HEK293 (cell line): ENCODE results near the gene RIMS1.

Experiments
- CTCF ChIA-PET: fragments of 350-600 bp; formaldehyde crosslinking; extraction: SDS; loops from one replicate; lab custom pipeline; 2021; ENCODE audit warnings: antibody characterized with exemption; lab: Yijun Ruan, JAX
- POLR2A ChIA-PET: fragments of 300-600 bp; formaldehyde crosslinking; extraction: SDS; loops from one replicate; lab custom pipeline; 2020; ENCODE audit warnings: antibody characterized with exemption, inconsistent platforms; lab: Yijun Ruan, JAX
- H3K27ac ChIP-seq: fragments of 200-500 bp; sonication (Bioruptor generic); 2 replicates; pipeline ENCODE4 v1.5.1; 2014; ENCODE audit warnings: low read depth, low read length, control low read depth, inconsistent platforms; ENCODE audit errors: extremely low read depth
- H3K36me3 ChIP-seq, 2 experiments: fragments of 200-500 bp in 1 of 2; sonication (Bioruptor generic) in 1 of 2; 1 replicate in 1 of 2; 2 replicates in 1 of 2; pipeline ENCODE4 v1.5.1; 2014 to 2017; ENCODE audit warnings: inconsistent platforms in 2 of 2, low read length in 2 of 2; ENCODE audit not compliant: control insufficient read depth in 2 of 2, insufficient read depth in 1 of 2
- H3K4me1 ChIP-seq: fragments of 200-500 bp; sonication (Bioruptor generic); 2 replicates; pipeline ENCODE4 v1.5.1; 2014; ENCODE audit warnings: mild to moderate bottlenecking, low read length, inconsistent platforms; ENCODE audit not compliant: control insufficient read depth, insufficient read depth
- H3K4me3 ChIP-seq: 2 replicates; pipeline ENCODE4 v1.5.1; 2011; ENCODE audit warnings: low read depth, mild to moderate bottlenecking, control low read depth, low read length, moderate library complexity
- H3K9me3 ChIP-seq: fragments of 200-500 bp; sonication (Bioruptor generic); 2 replicates; pipeline ENCODE4 v1.5.1; 2014; ENCODE audit warnings: low read depth, low read length, inconsistent platforms; ENCODE audit not compliant: control insufficient read depth, insufficient read depth
- EGR2 ChIP-seq: fragments of 450-650 bp; formaldehyde crosslinking; IDR thresholded peaks from 2 replicates; pipeline ENCODE4 v1.5.1; 2016; ENCODE audit warnings: low read depth, missing biosample characterization, missing genetic modification characterization
- HOXD13 ChIP-seq: sonication (generic); formaldehyde crosslinking; IDR thresholded peaks from 2 replicates; pipeline ENCODE4 v1.8.0; 2022; ENCODE audit warnings: missing genetic modification reagents, borderline replicate concordance
- KLF1 ChIP-seq: fragments of 450-650 bp; formaldehyde crosslinking; IDR thresholded peaks from 2 replicates; pipeline ENCODE4 v1.5.1; 2016; ENCODE audit warnings: missing biosample characterization, missing genetic modification characterization
- SP2 ChIP-seq: fragments of 450-650 bp; formaldehyde crosslinking; IDR thresholded peaks from 2 replicates; pipeline ENCODE4 v1.5.1; 2016; ENCODE audit warnings: missing biosample characterization, missing genetic modification characterization
- ZEB2 ChIP-seq: fragments of 450-650 bp; formaldehyde crosslinking; IDR thresholded peaks from 2 replicates; pipeline ENCODE4 v1.5.1; 2016; ENCODE audit warnings: missing biosample characterization, missing genetic modification characterization
- ZFP41 ChIP-seq: fragments of 450-650 bp; formaldehyde crosslinking; IDR thresholded peaks from 2 replicates; pipeline ENCODE4 v1.5.1; 2016; ENCODE audit warnings: missing biosample characterization, missing genetic modification characterization, borderline replicate concordance
- ZNF121 ChIP-seq: fragments of 450-650 bp; formaldehyde crosslinking; IDR thresholded peaks from 2 replicates; pipeline ENCODE4 v1.5.1; 2016; ENCODE audit warnings: missing biosample characterization, missing genetic modification characterization
- ZNF155 ChIP-seq: fragments of 450-650 bp; formaldehyde crosslinking; IDR thresholded peaks from 2 replicates; pipeline ENCODE4 v1.5.1; 2016; ENCODE audit warnings: missing biosample characterization, missing genetic modification characterization
- ZNF394 ChIP-seq: fragments of 450-650 bp; formaldehyde crosslinking; IDR thresholded peaks from 2 replicates; pipeline ENCODE4 v1.5.1; 2016; ENCODE audit warnings: missing biosample characterization, missing genetic modification characterization, mild to moderate bottlenecking, moderate library complexity, borderline replicate concordance
- ZNF585B ChIP-seq: fragments of 450-650 bp; formaldehyde crosslinking; IDR thresholded peaks from 2 replicates; pipeline ENCODE4 v1.5.1; 2016; ENCODE audit warnings: missing biosample characterization, missing genetic modification characterization
- ZNF658 ChIP-seq: fragments of 450-650 bp; formaldehyde crosslinking; IDR thresholded peaks from 2 replicates; pipeline ENCODE4; 2016; ENCODE audit warnings: missing biosample characterization, missing genetic modification characterization
- ZNF791 ChIP-seq: fragments of 450-650 bp; formaldehyde crosslinking; IDR thresholded peaks from 2 replicates; pipeline ENCODE4 v1.5.1; 2016; ENCODE audit warnings: missing biosample characterization, missing genetic modification characterization
- ZNF837 ChIP-seq: fragments of 450-650 bp; formaldehyde crosslinking; IDR thresholded peaks from 2 replicates; pipeline ENCODE4 v1.5.1; 2016; ENCODE audit warnings: missing biosample characterization, missing genetic modification characterization
- TF ChIP-seq, protein P1 (sequence below): fragments of 450-650 bp; formaldehyde crosslinking; IDR thresholded peaks from 2 replicates; pipeline ENCODE4 v1.5.1; 2016; ENCODE audit warnings: missing biosample characterization, missing genetic modification characterization
- TF ChIP-seq, protein P2 (sequence below): fragments of 450-650 bp; formaldehyde crosslinking; optimal IDR thresholded peaks from 2 replicates; pipeline ENCODE3; 2016; ENCODE audit warnings: missing biosample characterization, mild to moderate bottlenecking, missing genetic modification characterization
- TF ChIP-seq, protein P3 (sequence below): fragments of 450-650 bp; formaldehyde crosslinking; IDR thresholded peaks from 2 replicates; pipeline ENCODE4 v1.5.1; 2016; ENCODE audit warnings: missing biosample characterization, missing genetic modification characterization
- TF ChIP-seq, protein P4 (sequence below): fragments of 450-650 bp; formaldehyde crosslinking; IDR thresholded peaks from 2 replicates; pipeline ENCODE4 v1.5.1; 2016; ENCODE audit warnings: missing biosample characterization, missing genetic modification characterization
- TF ChIP-seq, protein P5 (sequence below): fragments of 450-650 bp; formaldehyde crosslinking; IDR thresholded peaks from 2 replicates; pipeline ENCODE4 v1.5.1; 2017; ENCODE audit warnings: missing biosample characterization, missing genetic modification characterization
- TF ChIP-seq, protein P6 (sequence below): fragments of 450-650 bp; formaldehyde crosslinking; IDR thresholded peaks from 2 replicates; pipeline ENCODE4 v1.5.1; 2016; ENCODE audit warnings: missing biosample characterization, missing genetic modification characterization
- TF ChIP-seq, protein P7 (sequence below): fragments of 450-650 bp; formaldehyde crosslinking; IDR thresholded peaks from 2 replicates; pipeline ENCODE4 v1.5.1; 2016; ENCODE audit warnings: missing biosample characterization, missing genetic modification characterization
- TF ChIP-seq, protein P8 (sequence below): fragments of 450-650 bp; formaldehyde crosslinking; IDR thresholded peaks from 2 replicates; pipeline ENCODE4 v1.5.1; 2016; ENCODE audit warnings: missing biosample characterization, missing genetic modification characterization

Gene RIMS1

DNA sequence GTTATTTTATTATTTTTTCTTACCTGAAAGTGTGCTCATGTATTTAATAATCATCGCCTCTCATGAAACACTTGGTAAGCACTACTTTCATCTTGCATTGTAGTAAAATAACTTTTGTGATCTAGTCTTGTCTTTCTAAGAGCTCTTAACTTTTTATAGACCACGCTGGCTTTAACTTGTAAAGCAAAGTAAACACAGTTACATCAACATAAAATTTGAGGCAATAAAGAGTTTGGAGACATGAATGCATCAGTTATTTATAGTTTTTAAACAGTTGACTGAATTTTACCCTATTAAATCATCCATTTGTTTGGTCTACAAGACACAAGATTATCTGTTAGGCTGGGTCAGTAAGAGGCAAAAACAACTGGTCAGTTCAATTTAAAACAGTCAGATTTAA lies 517.1 kb downstream of the RIMS1 start (continued):
- TF ChIP-seq, protein P1, sequence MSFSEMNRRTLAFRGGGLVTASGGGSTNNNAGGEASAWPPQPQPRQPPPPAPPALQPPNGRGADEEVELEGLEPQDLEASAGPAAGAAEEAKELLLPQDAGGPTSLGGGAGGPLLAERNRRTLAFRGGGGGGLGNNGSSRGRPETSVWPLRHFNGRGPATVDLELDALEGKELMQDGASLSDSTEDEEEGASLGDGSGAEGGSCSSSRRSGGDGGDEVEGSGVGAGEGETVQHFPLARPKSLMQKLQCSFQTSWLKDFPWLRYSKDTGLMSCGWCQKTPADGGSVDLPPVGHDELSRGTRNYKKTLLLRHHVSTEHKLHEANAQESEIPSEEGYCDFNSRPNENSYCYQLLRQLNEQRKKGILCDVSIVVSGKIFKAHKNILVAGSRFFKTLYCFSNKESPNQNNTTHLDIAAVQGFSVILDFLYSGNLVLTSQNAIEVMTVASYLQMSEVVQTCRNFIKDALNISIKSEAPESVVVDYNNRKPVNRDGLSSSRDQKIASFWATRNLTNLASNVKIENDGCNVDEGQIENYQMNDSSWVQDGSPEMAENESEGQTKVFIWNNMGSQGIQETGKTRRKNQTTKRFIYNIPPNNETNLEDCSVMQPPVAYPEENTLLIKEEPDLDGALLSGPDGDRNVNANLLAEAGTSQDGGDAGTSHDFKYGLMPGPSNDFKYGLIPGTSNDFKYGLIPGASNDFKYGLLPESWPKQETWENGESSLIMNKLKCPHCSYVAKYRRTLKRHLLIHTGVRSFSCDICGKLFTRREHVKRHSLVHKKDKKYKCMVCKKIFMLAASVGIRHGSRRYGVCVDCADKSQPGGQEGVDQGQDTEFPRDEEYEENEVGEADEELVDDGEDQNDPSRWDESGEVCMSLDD (tag by site-specific recombination): no peak
- TF ChIP-seq ZEB2 (tag by site-specific recombination) (peak; percentile 41; the same call in 1 of the 2 replicates), HOXD13 (CRISPR knock-in tag) (peak; percentile 82; the same call in 1 of the 2 replicates), SP2 (tag by site-specific recombination) (no peak)
- TF ChIP-seq, protein P2, sequence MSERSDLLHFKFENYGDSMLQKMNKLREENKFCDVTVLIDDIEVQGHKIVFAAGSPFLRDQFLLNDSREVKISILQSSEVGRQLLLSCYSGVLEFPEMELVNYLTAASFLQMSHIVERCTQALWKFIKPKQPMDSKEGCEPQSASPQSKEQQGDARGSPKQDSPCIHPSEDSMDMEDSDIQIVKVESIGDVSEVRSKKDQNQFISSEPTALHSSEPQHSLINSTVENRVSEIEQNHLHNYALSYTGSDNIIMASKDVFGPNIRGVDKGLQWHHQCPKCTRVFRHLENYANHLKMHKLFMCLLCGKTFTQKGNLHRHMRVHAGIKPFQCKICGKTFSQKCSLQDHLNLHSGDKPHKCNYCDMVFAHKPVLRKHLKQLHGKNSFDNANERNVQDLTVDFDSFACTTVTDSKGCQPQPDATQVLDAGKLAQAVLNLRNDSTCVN: no peak
- TF ChIP-seq, protein P3, sequence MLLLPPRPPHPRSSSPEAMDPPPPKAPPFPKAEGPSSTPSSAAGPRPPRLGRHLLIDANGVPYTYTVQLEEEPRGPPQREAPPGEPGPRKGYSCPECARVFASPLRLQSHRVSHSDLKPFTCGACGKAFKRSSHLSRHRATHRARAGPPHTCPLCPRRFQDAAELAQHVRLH (tag by site-specific recombination): 0 out of 2 replicates have a peak, but pooled peaks have one; percentile 58
- TF ChIP-seq, protein P4, sequence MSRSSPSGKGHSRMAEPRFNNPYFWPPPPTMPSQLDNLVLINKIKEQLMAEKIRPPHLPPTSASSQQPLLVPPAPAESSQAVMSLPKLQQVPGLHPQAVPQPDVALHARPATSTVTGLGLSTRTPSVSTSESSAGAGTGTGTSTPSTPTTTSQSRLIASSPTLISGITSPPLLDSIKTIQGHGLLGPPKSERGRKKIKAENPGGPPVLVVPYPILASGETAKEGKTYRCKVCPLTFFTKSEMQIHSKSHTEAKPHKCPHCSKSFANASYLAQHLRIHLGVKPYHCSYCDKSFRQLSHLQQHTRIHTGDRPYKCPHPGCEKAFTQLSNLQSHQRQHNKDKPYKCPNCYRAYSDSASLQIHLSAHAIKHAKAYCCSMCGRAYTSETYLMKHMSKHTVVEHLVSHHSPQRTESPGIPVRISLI (tag by site-specific recombination): no peak
- TF ChIP-seq, protein P5, sequence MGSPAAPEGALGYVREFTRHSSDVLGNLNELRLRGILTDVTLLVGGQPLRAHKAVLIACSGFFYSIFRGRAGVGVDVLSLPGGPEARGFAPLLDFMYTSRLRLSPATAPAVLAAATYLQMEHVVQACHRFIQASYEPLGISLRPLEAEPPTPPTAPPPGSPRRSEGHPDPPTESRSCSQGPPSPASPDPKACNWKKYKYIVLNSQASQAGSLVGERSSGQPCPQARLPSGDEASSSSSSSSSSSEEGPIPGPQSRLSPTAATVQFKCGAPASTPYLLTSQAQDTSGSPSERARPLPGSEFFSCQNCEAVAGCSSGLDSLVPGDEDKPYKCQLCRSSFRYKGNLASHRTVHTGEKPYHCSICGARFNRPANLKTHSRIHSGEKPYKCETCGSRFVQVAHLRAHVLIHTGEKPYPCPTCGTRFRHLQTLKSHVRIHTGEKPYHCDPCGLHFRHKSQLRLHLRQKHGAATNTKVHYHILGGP: peak; percentile 87

DNA sequence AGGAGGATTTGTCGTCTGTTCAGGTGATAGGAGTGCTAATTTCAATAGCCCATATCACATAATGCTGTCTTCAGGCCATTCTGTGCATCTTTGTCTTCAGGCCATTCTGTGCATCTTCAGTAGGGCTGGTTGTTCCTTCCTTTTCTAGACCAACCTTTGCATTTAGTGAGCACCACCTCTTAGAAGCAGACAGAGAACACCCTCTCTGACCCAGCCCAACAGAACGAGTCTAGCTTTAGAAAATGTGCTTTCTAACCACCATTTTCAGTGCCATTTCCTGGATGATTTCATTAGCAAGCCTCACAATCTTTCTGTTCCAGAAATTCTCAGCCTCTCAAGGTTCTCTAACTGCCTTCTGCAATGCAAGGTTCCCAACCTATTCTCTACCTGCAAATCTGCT lies 520.2 kb downstream of the RIMS1 start:
- POLR2A ChIA-PET: no interaction called here
- TF ChIP-seq KLF1 (tag by site-specific recombination) (no peak), ZNF394 (tag by site-specific recombination) (no peak), ZFP41 (no peak), ZNF121 (tag by site-specific recombination) (no peak), ZNF155 (tag by site-specific recombination) (no peak), ZNF585B (tag by site-specific recombination) (no peak), EGR2 (tag by site-specific recombination) (no peak), ZNF658 (tag by site-specific recombination) (no peak), ZNF837 (no peak), ZNF791 (tag by site-specific recombination) (no peak)
- TF ChIP-seq, protein P6, sequence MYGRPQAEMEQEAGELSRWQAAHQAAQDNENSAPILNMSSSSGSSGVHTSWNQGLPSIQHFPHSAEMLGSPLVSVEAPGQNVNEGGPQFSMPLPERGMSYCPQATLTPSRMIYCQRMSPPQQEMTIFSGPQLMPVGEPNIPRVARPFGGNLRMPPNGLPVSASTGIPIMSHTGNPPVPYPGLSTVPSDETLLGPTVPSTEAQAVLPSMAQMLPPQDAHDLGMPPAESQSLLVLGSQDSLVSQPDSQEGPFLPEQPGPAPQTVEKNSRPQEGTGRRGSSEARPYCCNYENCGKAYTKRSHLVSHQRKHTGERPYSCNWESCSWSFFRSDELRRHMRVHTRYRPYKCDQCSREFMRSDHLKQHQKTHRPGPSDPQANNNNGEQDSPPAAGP (tag by site-specific recombination): no peak
- TF ChIP-seq, protein P7, sequence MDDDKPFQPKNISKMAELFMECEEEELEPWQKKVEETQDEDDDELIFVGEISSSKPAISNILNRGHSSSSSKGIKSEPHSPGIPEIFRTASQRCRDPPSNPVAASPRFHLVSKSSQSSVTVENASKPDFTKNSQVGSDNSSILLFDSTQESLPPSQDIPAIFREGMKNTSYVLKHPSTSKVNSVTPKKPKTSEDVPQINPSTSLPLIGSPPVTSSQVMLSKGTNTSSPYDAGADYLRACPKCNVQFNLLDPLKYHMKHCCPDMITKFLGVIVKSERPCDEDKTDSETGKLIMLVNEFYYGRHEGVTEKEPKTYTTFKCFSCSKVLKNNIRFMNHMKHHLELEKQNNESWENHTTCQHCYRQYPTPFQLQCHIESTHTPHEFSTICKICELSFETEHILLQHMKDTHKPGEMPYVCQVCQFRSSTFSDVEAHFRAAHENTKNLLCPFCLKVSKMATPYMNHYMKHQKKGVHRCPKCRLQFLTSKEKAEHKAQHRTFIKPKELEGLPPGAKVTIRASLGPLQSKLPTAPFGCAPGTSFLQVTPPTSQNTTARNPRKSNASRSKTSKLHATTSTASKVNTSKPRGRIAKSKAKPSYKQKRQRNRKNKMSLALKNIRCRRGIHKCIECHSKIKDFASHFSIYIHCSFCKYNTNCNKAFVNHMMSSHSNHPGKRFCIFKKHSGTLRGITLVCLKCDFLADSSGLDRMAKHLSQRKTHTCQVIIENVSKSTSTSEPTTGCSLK (tag by site-specific recombination): no peak
- TF ChIP-seq, protein P8, sequence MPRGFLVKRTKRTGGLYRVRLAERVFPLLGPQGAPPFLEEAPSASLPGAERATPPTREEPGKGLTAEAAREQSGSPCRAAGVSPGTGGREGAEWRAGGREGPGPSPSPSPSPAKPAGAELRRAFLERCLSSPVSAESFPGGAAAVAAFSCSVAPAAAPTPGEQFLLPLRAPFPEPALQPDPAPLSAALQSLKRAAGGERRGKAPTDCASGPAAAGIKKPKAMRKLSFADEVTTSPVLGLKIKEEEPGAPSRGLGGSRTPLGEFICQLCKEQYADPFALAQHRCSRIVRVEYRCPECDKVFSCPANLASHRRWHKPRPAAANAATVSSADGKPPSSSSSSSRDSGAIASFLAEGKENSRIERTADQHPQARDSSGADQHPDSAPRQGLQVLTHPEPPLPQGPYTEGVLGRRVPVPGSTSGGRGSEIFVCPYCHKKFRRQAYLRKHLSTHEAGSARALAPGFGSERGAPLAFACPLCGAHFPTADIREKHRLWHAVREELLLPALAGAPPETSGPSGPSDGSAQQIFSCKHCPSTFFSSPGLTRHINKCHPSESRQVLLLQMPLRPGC (tag by site-specific recombination): no peak

More for the DNA sequence above, 520.2 kb downstream of the RIMS1 start:
- Histone ChIP-seq H3K4me3 (no peak overlapping the region), H3K36me3 (no peaks in the 10 kb centered on the region), H3K4me1 (0 out of 2 replicates have a peak, but pooled peaks cover 5% of the 10 kb centered on the region), H3K27ac (no peak overlapping the region), H3K9me3 (no peaks in the 10 kb centered on the region)
- CTCF ChIA-PET: interaction anchor here (0.6 kb wide), 1 partner anchor 715 kb away, joined by 3 read pairs; no protein-coding TSS in a partner anchor
